Effector CD8-positive, alpha-beta T cell (primary cell): ENCODE measurements around the gene PTPRF.

ENCODE experiments used
- DNase-seq: peaks from one replicate; lab custom pipeline; 2025; lab: John Stamatoyannopoulos, UW

PTPRF gene

GRCh38 chr1:43605157-43605556 lies 74.5 kb downstream of the PTPRF start:
- no peak for DNase-seq

DNA sequence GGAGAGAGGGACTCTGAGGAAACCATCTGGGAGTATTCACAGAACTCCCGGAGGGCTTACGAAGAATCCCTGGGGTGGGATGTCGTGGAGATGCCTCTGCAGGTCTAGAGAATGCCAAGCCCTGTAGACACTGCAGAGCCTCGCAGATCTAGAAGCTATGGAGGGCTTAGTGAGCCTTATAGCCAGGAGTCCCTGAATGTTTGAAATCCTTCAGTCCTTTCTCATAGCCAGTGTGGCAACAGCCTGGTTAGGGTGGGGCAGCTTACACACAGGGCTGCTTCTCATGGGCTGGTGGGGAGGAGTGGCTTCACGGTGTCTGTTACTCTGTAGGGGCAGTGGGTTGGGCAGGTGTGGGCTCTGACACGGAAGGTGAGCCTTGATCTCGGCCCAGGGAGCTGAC lies 75.1 kb downstream of the PTPRF start:
- no peak for DNase-seq

DNA sequence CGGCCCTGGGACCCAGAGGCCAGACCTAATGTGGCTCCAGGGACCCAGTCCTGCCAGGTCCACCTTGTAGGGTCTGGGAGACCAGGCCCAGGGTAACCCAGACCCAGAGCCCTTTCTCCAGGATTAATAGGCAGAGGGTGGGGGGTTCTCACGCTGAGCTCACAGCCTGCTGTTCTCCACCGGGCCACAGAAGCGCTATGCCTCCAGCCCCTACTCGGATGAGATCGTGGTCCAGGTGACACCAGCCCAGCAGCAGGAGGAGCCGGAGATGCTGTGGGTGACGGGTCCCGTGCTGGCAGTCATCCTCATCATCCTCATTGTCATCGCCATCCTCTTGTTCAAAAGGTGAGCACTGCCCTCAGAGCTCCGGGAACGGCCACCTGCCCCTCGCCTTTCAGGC lies 75.9 kb downstream of the PTPRF start:
- DNase-seq, result no peak

DNA sequence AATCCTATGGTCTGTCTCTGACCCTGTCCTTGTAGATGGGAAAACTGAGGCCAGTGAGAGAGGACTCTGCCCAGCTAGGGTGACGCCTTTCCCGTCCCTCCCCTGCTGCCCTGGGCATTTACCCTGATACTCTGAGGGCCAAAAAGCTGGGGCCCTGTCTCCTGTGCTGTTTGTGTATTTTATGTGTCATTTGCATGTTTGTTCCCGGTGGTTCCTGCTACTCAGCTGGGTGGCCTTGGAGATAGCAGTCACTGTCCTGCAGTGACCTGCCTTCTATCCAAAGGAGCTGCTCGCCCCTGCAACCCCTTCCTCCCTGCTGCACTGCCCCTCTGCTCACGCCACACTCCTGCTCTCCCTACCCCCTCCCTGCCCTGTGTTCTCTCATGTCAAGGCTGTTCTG lies 78.1 kb downstream of the PTPRF start:
- DNase-seq, result no peak

DNA sequence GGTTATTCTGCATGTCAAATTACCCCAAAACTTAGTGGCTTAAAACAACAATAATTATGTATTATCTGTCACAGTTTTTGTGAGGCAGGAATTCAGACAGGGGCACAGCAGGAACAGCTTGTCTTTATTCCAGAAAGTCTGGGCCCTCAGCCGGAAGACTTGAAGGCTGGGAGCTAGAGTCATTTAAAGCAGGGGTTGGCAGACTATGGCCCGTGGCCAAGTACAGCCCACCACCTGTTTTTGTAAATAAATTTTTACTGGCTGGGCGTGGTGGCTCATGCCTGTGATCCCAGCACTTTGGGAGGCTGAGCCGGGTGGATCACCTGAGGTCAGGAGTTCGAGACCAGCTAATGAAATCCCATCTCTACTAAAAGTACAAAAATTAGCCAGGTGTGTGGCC lies 79.7 kb downstream of the PTPRF start:
- no peak for DNase-seq

GRCh38 chr1:43611950-43612349 lies 81.3 kb downstream of the PTPRF start:
- DNase-seq, result no peak

GRCh38 chr1:43612406-43612805 lies 81.7 kb downstream of the PTPRF start:
- DNase-seq, result no peak

DNA sequence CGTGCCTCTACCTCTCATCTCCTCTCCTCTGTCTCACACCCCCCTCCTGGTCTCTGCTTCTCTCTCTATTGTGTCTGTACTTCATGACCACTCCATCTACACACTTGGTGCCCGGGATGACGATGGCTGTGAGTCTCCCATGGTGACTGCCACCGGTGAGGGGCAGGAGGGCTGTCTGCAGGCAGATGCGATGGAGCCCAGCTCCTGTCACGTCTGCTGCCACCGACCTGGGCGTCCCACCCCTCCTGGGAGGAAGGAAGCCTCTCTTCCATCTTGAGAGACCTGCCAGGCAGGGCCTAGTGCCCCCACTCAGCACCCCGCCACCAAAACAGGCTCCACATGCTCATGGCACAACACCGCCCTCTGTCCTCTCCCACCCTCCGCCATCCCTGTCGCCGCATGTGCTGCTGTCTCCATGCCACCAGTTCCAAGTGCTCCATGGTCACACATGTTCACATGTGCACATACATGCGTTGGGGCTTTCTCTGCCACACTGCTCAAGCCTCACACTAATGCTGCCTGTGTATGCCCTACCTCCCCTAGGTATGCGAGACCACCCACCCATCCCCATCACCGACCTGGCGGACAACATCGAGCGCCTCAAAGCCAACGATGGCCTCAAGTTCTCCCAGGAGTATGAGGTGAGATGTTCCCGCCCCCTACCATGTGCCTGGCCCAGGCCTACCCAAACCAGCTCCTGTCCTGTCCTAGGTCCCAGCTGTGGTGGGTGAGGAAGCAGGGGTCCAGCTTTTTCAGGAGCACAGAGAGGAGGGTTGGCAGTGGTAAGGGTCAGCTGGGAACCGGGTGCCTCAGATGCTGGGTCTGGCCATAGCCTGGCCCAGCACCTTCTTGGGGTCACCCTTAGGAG lies 82.6 kb downstream of the PTPRF start:
- DNase-seq, result no peak

DNA sequence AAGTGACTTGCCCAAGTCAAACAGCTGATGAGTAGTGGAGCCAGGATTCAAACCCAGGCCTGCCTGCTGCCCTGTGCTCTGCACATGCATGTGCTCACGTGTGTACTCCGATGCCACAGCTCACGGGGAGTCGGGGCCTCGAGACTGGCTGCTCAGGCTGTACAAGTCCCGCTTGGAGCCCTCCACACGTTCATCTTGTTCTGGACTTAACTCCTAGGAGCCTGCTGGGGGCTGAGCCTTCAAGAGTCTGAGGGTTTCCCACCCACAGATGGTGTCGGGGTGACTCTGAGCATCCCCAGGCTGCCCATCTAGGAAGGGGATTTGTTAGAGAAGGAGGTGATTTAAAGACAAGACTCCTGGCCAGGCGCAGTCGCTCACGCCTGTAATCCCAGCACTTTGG lies 83.5 kb downstream of the PTPRF start:
- DNase-seq, result no peak

DNA sequence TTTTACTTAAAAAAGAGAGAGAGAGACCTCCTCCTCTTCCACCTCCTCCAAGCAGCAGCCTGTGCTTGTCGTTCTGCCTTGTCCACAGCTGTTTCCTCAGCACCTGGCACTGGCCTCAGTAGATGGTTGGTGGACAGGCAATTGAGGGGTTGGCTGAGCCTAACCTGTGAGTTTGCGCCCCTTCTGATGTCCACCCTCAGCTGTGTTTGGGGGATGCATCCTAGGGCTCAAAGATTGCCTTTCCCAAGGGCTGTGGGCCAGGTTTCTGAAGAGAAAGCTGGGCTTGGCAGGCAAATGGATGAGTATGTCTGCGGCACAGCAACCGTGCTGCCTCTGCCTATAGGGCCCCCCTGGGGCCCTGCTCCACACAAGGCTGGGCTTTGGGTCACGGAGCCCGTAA lies 84.2 kb downstream of the PTPRF start:
- no peak for DNase-seq

DNA sequence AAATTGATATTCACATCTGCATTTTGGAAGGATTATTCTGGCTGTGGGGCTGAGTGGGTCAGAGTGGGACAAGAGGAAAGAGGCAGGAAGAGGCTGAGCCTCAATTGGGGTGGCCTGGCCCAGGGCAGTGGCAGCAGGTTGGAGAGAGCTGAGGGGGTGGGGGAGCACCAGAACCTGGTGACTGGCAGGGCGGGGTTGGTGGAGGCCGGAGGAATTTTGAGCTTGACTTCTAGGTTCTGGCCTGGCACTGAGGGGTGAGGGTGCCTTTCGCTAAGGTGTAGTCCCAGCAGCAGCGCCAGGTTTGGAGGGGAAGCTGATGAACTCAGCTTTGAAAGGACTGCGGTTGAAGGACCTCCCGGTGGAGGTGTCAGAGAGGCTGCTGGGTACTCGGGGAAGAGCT lies 85.7 kb downstream of the PTPRF start:
- no peak for DNase-seq

DNA sequence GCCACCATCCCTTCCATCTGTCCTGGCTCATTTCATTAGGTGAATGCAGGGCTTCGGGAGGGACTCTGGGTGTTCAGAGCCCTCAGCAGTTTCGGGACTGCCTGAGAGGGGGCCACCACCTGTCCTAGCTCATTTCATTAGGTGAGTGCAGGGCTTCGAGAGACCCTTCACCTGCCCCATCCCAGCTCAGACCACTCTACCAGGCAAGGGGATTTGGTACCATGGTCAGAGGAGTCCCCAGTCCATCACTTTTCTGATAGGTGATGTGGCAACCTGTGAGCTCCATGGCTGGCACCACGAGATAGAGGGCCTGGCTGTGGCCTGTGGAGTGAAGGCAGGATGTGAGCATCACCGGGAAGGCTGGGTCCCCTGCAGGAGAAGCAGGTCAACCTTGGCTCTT lies 86.3 kb downstream of the PTPRF start:
- DNase-seq, result no peak

GRCh38 chr1:43617668-43618067 lies 87.0 kb downstream of the PTPRF start:
- no peak for DNase-seq

DNA sequence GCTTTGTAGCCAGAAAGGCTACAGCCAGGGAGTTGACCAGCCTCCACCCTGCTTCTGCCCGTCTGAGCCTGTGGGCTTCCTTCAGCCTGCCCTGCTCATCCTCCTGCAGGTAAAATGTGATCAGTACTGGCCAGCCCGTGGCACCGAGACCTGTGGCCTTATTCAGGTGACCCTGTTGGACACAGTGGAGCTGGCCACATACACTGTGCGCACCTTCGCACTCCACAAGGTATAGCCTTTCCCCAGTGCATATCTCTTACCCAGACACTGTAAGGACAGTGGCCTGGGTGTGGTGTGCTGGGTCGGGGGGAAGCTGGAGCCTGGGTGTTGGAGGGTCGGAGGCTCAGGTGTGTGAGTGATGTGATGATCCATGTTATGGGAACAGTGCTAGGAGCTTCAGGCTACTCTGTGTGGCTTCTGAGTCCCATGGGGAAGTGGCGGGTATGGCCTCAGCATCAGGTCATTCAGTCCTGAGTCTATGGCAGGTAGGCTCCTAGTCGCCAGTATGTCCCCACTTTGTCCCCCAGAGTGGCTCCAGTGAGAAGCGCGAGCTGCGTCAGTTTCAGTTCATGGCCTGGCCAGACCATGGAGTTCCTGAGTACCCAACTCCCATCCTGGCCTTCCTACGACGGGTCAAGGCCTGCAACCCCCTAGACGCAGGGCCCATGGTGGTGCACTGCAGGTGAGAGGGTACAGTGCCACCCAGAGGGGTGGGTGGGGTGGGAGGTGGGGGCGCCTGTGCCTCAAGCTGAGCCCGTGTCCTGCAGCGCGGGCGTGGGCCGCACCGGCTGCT lies 88.0 kb downstream of the PTPRF start:
- no peak for DNase-seq

DNA sequence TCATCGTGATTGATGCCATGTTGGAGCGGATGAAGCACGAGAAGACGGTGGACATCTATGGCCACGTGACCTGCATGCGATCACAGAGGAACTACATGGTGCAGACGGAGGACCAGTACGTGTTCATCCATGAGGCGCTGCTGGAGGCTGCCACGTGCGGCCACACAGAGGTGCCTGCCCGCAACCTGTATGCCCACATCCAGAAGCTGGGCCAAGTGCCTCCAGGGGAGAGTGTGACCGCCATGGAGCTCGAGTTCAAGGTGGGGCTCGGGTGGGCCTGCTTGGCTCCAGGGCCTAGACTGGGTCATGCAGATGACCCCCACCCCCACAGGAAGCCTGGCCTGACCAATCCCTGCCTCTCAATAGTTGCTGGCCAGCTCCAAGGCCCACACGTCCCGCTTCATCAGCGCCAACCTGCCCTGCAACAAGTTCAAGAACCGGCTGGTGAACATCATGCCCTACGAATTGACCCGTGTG lies 88.7 kb downstream of the PTPRF start:
- no peak for DNase-seq

GRCh38 chr1:43619996-43620920 lies 89.6 kb downstream of the PTPRF start:
- DNase-seq, result no peak

DNA sequence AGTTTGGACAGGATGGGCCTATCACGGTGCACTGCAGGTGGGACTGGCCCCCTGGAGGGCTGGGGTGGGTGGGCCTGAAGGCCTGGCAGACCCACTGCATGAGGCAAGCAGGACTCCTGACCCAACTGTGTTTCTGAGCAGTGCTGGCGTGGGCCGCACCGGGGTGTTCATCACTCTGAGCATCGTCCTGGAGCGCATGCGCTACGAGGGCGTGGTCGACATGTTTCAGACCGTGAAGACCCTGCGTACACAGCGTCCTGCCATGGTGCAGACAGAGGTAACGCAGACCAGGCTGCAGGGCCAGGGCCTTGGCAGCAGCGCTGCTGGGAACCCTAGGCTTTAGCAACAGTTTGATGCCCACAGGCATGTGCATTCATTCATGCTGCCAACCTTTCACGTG lies 90.3 kb downstream of the PTPRF start:
- DNase-seq, result no peak

GRCh38 chr1:43621386-43621785 lies 90.7 kb downstream of the PTPRF start:
- DNase-seq, result no peak

- DNase-seq, result no peak
Measured at GRCh38 chr1:43621861-43622260, 91.2 kb downstream of the PTPRF start.

DNA sequence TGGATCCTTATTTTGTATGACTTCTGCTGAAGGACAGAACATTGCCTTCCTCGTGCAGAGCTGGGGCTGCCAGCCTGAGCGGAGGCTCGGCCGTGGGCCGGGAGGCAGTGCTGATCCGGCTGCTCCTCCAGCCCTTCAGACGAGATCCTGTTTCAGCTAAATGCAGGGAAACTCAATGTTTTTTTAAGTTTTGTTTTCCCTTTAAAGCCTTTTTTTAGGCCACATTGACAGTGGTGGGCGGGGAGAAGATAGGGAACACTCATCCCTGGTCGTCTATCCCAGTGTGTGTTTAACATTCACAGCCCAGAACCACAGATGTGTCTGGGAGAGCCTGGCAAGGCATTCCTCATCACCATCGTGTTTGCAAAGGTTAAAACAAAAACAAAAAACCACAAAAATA lies 91.8 kb downstream of the PTPRF start:
- no peak for DNase-seq

GRCh38 chr1:43622901-43623780 lies 92.5 kb downstream of the PTPRF start:
- DNase-seq, result no peak
